ENCODE data around the gene GARNL3. TPM values are rescaled to one million over a fixed set of nuclear protein-coding genes. Genes with fewer than 3 reads are reported as not detected.

GARNL3 gene
- total RNA-seq, 6 experiments from 2014 or later = 0.27 to 0.73 (median 0.57) TPM

DNA sequence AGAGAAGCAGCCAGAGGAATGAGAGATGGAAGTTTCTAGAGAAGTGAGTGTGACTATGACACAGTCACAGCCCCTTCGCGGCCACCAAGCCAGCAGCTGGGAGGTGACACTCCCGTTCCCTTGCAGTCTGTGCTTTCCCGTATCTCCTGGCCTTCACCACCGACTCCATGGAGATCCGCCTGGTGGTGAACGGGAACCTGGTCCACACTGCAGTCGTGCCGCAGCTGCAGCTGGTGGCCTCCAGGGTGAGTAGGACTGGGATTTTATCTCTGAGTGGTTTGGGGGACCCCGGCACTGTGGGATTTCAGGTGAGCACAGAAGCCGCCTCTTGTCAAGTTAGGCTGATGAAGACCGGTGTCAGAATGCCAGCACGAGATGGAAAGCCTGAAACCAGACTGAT lies 120.3 kb downstream of the GARNL3 start:
- H3K27ac Mint-ChIP-seq = no peak overlapping the region

DNA sequence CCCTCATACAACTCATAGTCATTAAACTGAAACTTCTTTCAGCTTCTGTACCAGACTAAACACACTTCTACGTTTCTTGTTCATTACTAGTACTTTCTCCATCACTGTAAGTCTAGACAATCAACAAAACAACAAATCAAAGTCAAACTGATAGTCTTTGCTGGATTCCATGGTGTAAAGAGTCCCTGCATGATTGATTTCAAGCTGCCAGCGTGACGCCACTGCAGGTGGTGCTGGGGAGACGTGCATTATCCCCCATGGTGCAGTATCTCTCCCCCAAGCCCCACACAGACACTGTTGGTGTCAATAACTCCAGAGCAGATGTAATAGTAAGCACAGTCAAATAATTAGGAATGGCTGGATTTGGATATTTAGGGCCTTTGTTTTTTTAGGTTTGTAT lies 121.7 kb downstream of the GARNL3 start:
- Mint-ChIP-seq H3K4me1 (ENCODE audit: low read depth) (peaks cover 18% of the 10 kb centered on the region), H3K27me3 (ENCODE audit: insufficient read depth) (peaks cover 18% of the 10 kb centered on the region), H3K36me3 (ENCODE audit: low read depth) (no peaks in the 10 kb centered on the region), H3K4me3 (no peak overlapping the region), H3K27ac (no peak overlapping the region), H3K9me3 (no peaks in the 10 kb centered on the region)
- TF ChIP-seq, protein P1, sequence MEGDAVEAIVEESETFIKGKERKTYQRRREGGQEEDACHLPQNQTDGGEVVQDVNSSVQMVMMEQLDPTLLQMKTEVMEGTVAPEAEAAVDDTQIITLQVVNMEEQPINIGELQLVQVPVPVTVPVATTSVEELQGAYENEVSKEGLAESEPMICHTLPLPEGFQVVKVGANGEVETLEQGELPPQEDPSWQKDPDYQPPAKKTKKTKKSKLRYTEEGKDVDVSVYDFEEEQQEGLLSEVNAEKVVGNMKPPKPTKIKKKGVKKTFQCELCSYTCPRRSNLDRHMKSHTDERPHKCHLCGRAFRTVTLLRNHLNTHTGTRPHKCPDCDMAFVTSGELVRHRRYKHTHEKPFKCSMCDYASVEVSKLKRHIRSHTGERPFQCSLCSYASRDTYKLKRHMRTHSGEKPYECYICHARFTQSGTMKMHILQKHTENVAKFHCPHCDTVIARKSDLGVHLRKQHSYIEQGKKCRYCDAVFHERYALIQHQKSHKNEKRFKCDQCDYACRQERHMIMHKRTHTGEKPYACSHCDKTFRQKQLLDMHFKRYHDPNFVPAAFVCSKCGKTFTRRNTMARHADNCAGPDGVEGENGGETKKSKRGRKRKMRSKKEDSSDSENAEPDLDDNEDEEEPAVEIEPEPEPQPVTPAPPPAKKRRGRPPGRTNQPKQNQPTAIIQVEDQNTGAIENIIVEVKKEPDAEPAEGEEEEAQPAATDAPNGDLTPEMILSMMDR (IDR thresholded peaks at IDR 0.05) = no peak
- DNase-seq = no peak

More for the DNA sequence above, 120.3 kb downstream of the GARNL3 start:
- Mint-ChIP-seq H3K4me3 (no peak overlapping the region), H3K9me3 (no peaks in the 10 kb centered on the region), H3K36me3 (ENCODE audit: low read depth) (no peaks in the 10 kb centered on the region), H3K27me3 (ENCODE audit: insufficient read depth) (peaks cover 18% of the 10 kb centered on the region), H3K4me1 (ENCODE audit: low read depth) (peaks cover 18% of the 10 kb centered on the region)
- TF ChIP-seq, protein P1 (IDR thresholded peaks at IDR 0.05) = peak; percentile 32; the same call in 1 of the 2 replicates
- DNase-seq = no peak

DNA sequence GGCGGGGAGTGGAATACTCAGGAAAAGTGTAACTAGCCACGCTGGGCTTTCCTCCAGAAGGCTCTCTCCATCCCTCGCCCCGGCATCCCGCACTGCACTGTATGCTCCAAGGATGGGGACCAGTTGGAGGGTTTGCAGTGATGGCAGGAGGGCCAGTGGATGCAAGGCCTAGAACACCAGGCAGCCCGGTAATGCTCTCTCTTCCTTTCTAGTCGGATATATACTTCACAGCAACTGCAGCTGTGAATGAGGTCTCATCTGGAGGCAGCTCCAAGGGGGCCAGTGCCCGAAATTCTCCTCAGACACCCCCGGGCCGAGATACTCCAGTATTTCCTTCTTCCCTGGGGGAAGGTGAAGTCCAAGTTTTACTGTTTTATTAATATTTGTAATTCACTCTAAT lies 122.4 kb downstream of the GARNL3 start:
- H3K4me1 Mint-ChIP-seq (ENCODE audit: low read depth) = peaks cover 18% of the 10 kb centered on the region
- TF ChIP-seq, protein P1 (IDR thresholded peaks at IDR 0.05) = no peak
- H3K36me3 Mint-ChIP-seq (ENCODE audit: low read depth) = no peaks in the 10 kb centered on the region
- H3K9me3 Mint-ChIP-seq = no peaks in the 10 kb centered on the region
- H3K4me3 Mint-ChIP-seq = no peak overlapping the region
- no peak overlapping the region for H3K27ac Mint-ChIP-seq
- no peak for DNase-seq
- H3K27me3 Mint-ChIP-seq (ENCODE audit: insufficient read depth) = peaks cover 14% of the 10 kb centered on the region

DNA sequence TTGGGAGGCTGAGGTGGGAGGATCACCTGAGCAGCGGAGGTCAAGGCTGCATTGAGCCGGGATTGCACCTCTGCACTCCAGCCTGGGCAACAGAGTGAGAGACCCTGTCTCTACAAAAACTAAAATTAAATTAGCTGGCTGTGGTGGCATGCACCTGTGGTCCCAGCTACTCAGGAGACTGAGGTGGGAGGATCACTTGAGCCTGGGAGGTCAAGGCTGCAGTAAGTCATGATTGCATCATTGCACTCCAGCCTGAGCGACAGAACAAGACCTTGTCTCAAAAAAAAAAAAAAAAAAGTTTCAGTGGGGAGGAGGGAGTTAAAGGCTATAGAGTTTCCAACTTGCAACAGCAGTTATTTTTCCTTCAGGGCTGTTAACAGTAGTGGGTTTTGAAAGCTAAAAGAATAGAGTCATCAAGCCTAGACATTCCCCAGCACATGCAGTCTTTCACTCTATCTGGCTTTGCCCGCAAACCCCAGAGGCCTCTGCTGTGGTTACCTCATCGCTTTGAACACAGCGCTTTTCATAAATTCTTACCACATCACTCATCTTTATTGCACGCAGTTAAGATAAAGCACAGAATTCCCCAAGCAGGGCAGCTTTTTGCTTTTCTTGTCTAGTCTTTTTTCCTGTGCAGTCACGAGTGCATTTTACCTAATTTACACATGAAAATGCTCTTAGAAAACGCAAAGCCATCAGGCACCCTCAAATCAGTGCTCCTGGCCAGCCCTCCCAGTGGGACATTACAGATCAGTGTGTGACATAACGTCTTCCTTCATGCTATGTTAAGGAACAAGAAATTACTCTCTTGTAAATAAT lies 123.7 kb downstream of the GARNL3 start:
- TF ChIP-seq, protein P1 (IDR thresholded peaks at IDR 0.05) = no peak
- peak; percentile 97 for DNase-seq
- H3K9me3 Mint-ChIP-seq = no peaks in the 10 kb centered on the region
- H3K4me3 Mint-ChIP-seq = peak overlapping the region; percentile 57
- H3K27me3 Mint-ChIP-seq (ENCODE audit: insufficient read depth) = peaks cover 20% of the 10 kb centered on the region
- no peaks in the 10 kb centered on the region for H3K36me3 Mint-ChIP-seq (ENCODE audit: low read depth)
- peaks cover 18% of the 10 kb centered on the region for H3K4me1 Mint-ChIP-seq (ENCODE audit: low read depth)
- H3K27ac Mint-ChIP-seq = peak overlapping the region; percentile 61

DNA sequence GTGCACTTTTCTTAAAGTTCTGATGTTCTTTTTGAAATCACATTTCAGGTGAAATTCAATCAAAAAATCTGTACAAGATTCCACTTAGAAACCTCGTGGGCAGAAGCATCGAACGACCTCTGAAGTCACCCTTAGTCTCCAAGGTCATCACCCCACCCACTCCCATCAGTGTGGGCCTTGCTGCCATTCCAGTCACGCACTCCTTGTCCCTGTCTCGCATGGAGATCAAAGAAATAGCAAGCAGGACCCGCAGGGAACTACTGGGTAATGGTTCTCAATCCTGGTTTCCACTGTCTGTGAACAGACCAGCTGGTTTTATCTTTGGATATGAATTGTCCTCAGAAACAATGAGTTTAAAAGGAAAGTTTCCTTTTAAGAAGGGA lies 124.3 kb downstream of the GARNL3 start:
- H3K36me3 Mint-ChIP-seq (ENCODE audit: low read depth) = no peaks in the 10 kb centered on the region
- TF ChIP-seq, protein P1 (IDR thresholded peaks at IDR 0.05) = no peak
- H3K27me3 Mint-ChIP-seq (ENCODE audit: insufficient read depth) = peaks cover 16% of the 10 kb centered on the region
- no peak for DNase-seq
- H3K4me1 Mint-ChIP-seq (ENCODE audit: low read depth) = peaks cover 23% of the 10 kb centered on the region
- peak overlapping the region; percentile 57 for H3K4me3 Mint-ChIP-seq
- no peaks in the 10 kb centered on the region for H3K9me3 Mint-ChIP-seq
- H3K27ac Mint-ChIP-seq = peak overlapping the region; percentile 61

All from HFFc6 (cell line).